HG03469 (cell line): Measurements from ENCODE around the gene CPXM2.

ENCODE experiments used
- ATAC-seq: cut with Tn5 transposase; IDR thresholded peaks from one replicate; pipeline ENCODE4 v1.9.1; 2021; ENCODE audit warnings: mild to moderate bottlenecking, moderate library complexity, moderate number of reproducible peaks; ENCODE audit not compliant: unreplicated experiment

CPXM2 gene

GRCh38 chr10:123891144-123892071, at the start of gene CPXM2:
Gene CPXM2 (minus strand): TSS chr10:123891807. CDS start chr10:123891659, 148 bp downstream.
- no peak for ATAC-seq

- ATAC-seq: no peak
Measured at GRCh38 chr10:123939591-123939990, 48.0 kb upstream of the CPXM2 start.

GRCh38 chr10:123938890-123939289, 47.3 kb upstream of the CPXM2 start:
- ATAC-seq: no peak

GRCh38 chr10:123936426-123936825, 44.8 kb upstream of the CPXM2 start:
- ATAC-seq: no peak

- no peak for ATAC-seq
Measured at GRCh38 chr10:123935680-123936079, 44.1 kb upstream of the CPXM2 start.

GRCh38 chr10:123934846-123935245, 43.2 kb upstream of the CPXM2 start:
- ATAC-seq: no peak

GRCh38 chr10:123930340-123931001, 38.9 kb upstream of the CPXM2 start:
- no peak for ATAC-seq

- no peak for ATAC-seq
Measured at GRCh38 chr10:123929791-123930190, 38.2 kb upstream of the CPXM2 start.

- ATAC-seq: no peak
Measured at GRCh38 chr10:123928427-123928826, 36.8 kb upstream of the CPXM2 start.

- ATAC-seq: no peak
Measured at GRCh38 chr10:123926401-123927264, 35.0 kb upstream of the CPXM2 start.

- ATAC-seq: no peak
Measured at GRCh38 chr10:123922126-123922525, 30.5 kb upstream of the CPXM2 start.

GRCh38 chr10:123916775-123917174, 25.2 kb upstream of the CPXM2 start:
- no peak for ATAC-seq

GRCh38 chr10:123913688-123914268, 22.2 kb upstream of the CPXM2 start:
- no peak for ATAC-seq

- no peak for ATAC-seq
Measured at GRCh38 chr10:123912871-123913270, 21.3 kb upstream of the CPXM2 start.

- ATAC-seq: no peak
Measured at GRCh38 chr10:123912466-123912865, 20.9 kb upstream of the CPXM2 start.

- no peak for ATAC-seq
Measured at GRCh38 chr10:123911866-123912265, 20.3 kb upstream of the CPXM2 start.

GRCh38 chr10:123909866-123910265, 18.3 kb upstream of the CPXM2 start:
- no peak for ATAC-seq

- no peak for ATAC-seq
Measured at GRCh38 chr10:123909426-123909825, 17.8 kb upstream of the CPXM2 start.

- no peak for ATAC-seq
Measured at GRCh38 chr10:123908379-123908778, 16.8 kb upstream of the CPXM2 start.

GRCh38 chr10:123906884-123907652, 15.5 kb upstream of the CPXM2 start:
- no peak for ATAC-seq
